Activated CD4-positive, alpha-beta T cell treated with anti-CD3 and anti-CD28 coated beads, Interleukin-2, Interleukin-4, amounts not matched to agents 100 ng/mL and 50 ng/mL, durations not matched to agents 16 hours and 8 hours (primary cell): ENCODE measurements around the gene AMY1A.
"Not testable (repeated sequence)": the region's sequence is repeated elsewhere in the genome, so short reads cannot be mapped to it uniquely, and the experiment has no call there.

Experiments used
- DNase-seq: peaks from one replicate; pipeline ENCODE4 v3.0.0-alpha.2; 2020; ENCODE audit warnings: low spot score

The AMY1A gene

GRCh38 chr1:103655460-103655859, at the start of gene AMY1A:
Gene AMY1A (plus strand): TSS chr1:103655760. CDS start chr1:103656331, 571 bp downstream.
- DNase-seq: not testable (repeated sequence)

- no peak for DNase-seq
These were observed 39.2 kb upstream of the AMY1A start for GRCh38 chr1:103616362-103616761.

GRCh38 chr1:103616994-103617477, 38.5 kb upstream of the AMY1A start, which contains the start of gene AMY2A:
Gene AMY2A (plus strand): TSS chr1:103617427. CDS start chr1:103617441, 14 bp downstream.
- DNase-seq: not testable (repeated sequence)

GRCh38 chr1:103627436-103627835, 28.1 kb upstream of the AMY1A start:
- DNase-seq: not testable (repeated sequence)

DNA sequence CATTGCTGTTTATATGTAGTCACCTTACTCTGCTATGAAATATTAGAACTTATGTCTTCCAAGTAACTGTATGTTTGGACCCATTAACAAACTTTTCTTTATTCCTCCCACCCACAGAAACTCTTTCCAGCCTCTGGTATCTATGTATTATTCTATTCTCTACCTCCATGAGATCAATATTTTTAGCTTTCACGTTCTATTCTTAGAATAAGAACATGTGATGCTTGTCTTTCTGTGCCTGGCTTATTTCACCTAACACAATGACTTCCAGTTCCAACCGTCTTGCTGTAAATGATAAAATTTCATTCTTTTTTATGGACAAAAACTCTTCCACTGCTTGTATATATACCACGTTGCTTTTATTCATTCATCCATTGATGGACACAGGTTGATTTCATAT, 14.4 kb upstream of the AMY1A start:
- DNase-seq: not testable (repeated sequence)

DNA sequence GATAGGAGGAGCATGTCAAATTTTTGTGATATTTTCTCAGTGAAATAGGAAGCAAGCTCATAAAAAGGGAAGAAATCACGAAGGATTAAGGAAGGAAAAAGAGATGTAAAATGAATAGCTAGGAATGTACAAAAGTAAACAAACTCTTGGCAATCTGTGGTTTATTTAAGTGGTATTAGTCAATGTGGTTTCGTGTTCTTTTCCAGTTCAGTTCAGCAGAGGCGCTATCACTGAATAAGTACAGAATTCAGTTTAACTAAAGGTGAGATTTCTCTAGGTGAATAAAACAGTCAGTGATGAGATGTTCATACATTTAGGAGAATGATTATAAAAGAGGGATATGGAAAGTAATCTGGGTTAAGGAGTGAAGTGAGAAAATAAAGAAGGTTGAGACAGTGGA, 11.7 kb upstream of the AMY1A start:
- not testable (repeated sequence) for DNase-seq

DNA sequence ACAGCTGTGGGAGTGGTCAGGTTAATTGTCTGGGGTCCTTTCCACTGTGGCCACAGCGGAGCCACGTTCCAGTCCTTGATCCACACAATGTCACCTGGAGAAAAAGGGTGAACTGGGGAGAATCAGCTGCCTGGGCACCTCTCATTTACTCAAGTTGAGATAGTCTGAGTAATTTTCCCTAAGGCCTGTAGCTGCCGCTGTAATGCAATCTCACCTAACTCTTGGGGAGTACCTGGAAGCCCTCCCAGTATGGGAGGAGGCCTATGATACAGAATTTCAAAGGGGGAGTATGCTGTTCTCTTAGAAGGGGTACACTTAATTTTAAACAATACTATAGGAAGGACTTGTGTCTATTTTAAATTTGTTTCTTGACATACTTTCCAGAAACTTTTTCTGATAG, 5.3 kb upstream of the AMY1A start:
- DNase-seq: not testable (repeated sequence)

DNA sequence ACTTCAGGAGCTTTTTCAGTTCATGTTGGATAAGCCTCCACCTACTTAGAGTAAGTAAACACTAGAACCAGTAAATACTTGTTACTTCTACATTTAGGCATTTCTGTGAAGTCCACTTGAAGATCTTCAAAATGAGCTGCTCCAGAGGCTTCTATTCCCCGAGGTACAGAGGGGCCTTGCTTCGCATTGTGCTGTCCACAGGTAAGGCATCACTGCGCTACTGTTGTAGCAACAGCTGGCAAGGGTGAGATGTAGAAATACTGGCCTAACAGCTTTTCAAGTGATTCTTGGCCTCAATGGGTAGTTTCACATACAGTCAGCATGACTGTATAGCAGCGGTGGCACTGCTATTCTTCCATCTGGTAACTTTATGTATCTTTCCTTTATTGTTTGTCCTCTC, 4.7 kb upstream of the AMY1A start:
- DNase-seq: not testable (repeated sequence)

- DNase-seq: not testable (repeated sequence)
These were observed 1.4 kb upstream of the AMY1A start for GRCh38 chr1:103654133-103654532.

DNA sequence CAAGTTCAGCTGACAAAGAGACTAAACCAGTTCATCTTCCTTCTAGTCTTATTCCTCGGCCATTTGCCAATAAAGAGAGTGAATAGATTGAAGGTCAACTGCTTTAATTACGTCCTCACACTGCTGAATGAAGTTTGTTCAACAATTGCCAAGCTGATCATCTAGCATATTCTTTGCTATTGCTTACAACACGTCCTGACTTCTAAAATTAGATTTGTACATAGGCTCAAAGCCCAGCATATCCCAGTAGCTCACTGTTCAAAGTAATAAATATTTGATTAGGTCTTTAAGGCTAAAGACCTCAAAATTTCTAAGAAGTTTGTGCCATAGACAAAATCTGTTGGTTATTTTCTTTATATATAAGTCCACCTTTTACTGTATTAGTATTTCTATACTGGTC, 20.8 kb downstream of the AMY1A start:
- not testable (repeated sequence) for DNase-seq

DNA sequence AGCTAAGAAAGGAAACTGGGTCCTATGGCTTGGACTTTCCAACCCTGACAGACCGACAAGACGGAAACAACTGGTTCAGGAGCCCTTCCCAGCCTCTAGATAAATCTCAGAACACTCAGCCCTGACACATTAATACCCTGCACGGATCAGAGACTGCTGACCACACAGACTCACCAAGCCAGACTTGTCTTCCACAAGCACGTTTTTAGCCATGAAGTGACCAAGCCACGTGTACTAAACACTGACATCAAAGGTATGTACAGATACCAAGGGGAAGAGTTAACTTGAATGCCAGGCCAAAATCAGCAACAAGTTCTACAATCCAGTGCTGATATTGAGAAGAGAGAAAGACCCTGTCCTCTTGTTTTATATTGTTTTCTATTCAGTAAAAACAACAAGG, 40.5 kb downstream of the AMY1A start, which contains the start of gene AMY1B:
AMY1B (minus strand) TSS at position 101 of the 400 bp plus-strand sequence. CDS start 571 bp downstream, outside the sequence.
- not testable (repeated sequence) for DNase-seq

- DNase-seq: not testable (repeated sequence)
These were observed 41.9 kb downstream of the AMY1A start for GRCh38 chr1:103697430-103697829.

- not testable (repeated sequence) for DNase-seq
These were observed 45.1 kb downstream of the AMY1A start for GRCh38 chr1:103700669-103701068.

DNA sequence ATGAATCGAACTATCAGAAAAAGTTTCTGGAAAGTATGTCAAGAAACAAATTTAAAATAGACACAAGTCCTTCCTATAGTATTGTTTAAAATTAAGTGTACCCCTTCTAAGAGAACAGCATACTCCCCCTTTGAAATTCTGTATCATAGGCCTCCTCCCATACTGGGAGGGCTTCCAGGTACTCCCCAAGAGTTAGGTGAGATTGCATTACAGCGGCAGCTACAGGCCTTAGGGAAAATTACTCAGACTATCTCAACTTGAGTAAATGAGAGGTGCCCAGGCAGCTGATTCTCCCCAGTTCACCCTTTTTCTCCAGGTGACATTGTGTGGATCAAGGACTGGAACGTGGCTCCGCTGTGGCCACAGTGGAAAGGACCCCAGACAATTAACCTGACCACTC, 45.7 kb downstream of the AMY1A start:
- not testable (repeated sequence) for DNase-seq

- not testable (repeated sequence) for DNase-seq
These were observed 52.1 kb downstream of the AMY1A start for GRCh38 chr1:103707670-103708069.

- not testable (repeated sequence) for DNase-seq
These were observed 54.8 kb downstream of the AMY1A start for GRCh38 chr1:103710381-103710780.
